Adipocyte (in vitro differentiated cells): ENCODE results near the gene PGGHG.
"Not testable (repeated sequence)": the region's sequence is repeated elsewhere in the genome, so short reads cannot be mapped to it uniquely, and the experiment has no call there.

ENCODE experiments used
- DNase-seq: peaks from one replicate; pipeline ENCODE4 v3.0.0-alpha.2; 2015; ENCODE audit warnings: low read depth
- H3K27me3 ChIP-seq: replicated peaks from 2 replicates; pipeline ENCODE4 v1.7.0; 2013; ENCODE audit warnings: mild to moderate bottlenecking, low read length, moderate library complexity; ENCODE audit not compliant: control insufficient read depth, insufficient read depth
- H3K36me3 ChIP-seq: 2 replicates; pipeline ENCODE4 v1.7.0; 2013; ENCODE audit warnings: low read length, mild to moderate bottlenecking, moderate library complexity; ENCODE audit not compliant: control insufficient read depth, insufficient read depth, severe bottlenecking
- H3K4me1 ChIP-seq: 2 replicates; pipeline ENCODE4 v1.7.0; 2013; ENCODE audit warnings: mild to moderate bottlenecking, low read length, moderate library complexity; ENCODE audit not compliant: control insufficient read depth, insufficient read depth
- H3K4me3 ChIP-seq: 2 replicates; pipeline ENCODE4 v1.7.0; 2013; ENCODE audit warnings: mild to moderate bottlenecking, low read length, moderate library complexity
- H3K9ac ChIP-seq: 2 replicates; pipeline ENCODE4 v1.7.0; 2013; ENCODE audit warnings: mild to moderate bottlenecking, low read length, moderate library complexity
- H3K9me3 ChIP-seq: 2 replicates; pipeline ENCODE4 v1.7.0; 2013; ENCODE audit warnings: mild to moderate bottlenecking, low read length, moderate library complexity; ENCODE audit not compliant: control insufficient read depth

Gene PGGHG

DNA sequence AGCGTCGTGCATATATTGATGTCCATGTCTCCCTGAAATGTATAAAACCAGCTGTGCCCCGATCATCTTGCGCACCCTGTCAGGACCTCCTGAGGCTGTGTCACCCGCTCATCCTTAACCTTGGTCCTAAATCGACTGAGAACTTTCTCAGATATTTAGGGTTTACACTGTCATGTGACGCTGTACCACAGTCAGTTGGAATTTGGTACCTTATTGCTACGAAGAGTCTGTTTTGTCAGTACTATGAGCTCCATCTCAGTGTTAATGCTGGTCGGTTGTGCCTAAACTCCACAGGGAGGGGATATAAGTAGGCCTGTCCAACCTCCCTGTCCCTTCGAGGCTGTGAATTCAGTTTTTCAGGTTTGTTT, 16.9 kb downstream of the PGGHG start:
- Histone ChIP-seq H3K36me3 (no peaks in the 10 kb centered on the region), H3K9ac (no peak overlapping the region), H3K9me3 (no peaks in the 10 kb centered on the region), H3K4me1 (peaks cover 11% of the 10 kb centered on the region), H3K27me3 (peaks cover under 1% of the 10 kb centered on the region), H3K4me3 (no peak overlapping the region)
- no peak for DNase-seq

DNA sequence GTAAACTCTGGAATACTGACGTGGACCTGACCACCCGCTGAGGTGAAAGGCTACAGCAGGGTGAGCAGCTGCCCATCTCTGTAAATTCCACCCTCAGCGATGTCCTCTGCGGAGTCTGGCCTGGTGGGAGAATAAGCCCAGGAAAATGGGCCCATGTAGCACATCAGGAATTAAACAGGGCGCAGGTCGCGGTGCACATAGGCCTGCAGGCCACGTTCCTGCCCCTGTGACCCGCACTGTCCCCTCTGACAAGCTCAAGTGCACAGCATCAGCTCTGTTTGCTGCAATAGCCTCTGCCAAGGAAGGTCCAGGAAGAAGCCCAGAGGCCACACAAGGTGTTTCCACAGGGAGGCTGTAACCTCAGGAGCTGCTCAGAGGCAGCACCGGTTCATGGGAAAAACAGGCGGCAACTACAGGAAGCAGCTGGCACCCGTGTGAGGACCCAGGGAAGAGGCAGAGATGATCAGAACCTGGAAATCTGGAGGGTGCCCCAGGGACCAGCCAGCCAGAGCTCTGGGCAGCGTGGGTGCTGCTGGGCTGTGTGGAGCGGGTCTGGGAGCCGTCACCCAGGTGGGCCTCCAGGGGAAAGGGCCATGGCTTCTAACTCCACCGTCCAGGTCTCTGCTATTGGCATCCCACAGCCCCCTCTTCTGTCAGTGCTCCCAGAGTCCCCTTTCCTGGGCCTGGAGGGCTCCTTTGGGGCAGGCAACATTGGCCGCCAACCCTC, 17.9 kb downstream of the PGGHG start:
- no peak for DNase-seq
- H3K9me3 ChIP-seq, result no peaks in the 10 kb centered on the region
- H3K9ac ChIP-seq, result no peak overlapping the region
- no peaks in the 10 kb centered on the region for H3K36me3 ChIP-seq
- peaks cover 12% of the 10 kb centered on the region for H3K4me1 ChIP-seq
- H3K27me3 ChIP-seq, result no peaks in the 10 kb centered on the region
- H3K4me3 ChIP-seq, result no peak overlapping the region

DNA sequence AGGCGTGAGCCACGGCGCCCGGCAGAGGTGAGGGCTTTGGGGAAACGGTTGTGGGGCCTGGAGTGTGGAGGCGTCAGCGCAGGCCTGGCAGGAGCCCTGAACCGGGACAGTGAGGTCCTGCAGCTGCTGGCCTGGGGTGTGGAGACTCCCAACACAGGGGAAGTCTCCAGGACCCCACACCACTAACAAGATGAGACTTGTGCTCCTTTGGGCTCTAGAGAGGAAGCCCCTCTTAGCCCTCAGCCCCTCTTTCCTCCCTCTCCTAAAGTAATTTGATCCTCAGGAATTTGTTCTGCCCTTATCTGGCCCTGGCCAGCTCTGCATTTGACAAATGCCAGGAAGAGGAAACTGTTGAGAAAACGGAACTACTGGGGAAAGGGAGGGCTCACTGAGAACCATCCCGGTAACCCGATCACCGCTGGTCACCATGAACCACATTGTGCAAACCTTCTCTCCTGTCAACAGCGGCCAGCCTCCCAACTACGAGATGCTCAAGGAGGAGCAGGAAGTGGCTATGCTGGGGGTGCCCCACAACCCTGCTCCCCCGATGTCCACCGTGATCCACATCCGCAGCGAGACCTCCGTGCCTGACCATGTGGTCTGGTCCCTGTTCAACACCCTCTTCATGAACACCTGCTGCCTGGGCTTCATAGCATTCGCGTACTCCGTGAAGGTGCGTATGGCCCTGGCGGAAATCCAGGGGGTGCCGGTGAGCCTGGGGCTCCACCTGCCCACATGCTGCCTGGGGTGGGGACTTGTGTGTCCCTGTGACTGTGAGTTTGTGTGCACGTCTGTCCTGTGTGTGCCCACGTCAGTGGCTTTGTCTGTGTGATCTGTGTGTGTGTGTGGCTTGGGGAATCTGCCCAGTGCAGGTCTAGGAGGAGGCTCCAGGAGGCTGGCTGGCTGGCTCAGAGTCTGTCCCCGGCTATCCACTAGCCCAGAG, 19.1 kb downstream of the PGGHG start, which contains the start of gene IFITM2:
Gene IFITM2 (plus strand): TSS at position 51 of the 943 bp plus-strand sequence. CDS start 377 bp downstream, at position 428.
- not testable (repeated sequence) for H3K9me3 ChIP-seq, H3K27me3 ChIP-seq, H3K36me3 ChIP-seq
- Histone ChIP-seq H3K9ac (peak within 1 kb of the TSS; percentile 92), H3K4me1 (peaks cover 21% of the 10 kb centered on the region), H3K4me3 (peak within 1 kb of the TSS; percentile 91)
- DNase-seq, result peak; percentile 90

DNA sequence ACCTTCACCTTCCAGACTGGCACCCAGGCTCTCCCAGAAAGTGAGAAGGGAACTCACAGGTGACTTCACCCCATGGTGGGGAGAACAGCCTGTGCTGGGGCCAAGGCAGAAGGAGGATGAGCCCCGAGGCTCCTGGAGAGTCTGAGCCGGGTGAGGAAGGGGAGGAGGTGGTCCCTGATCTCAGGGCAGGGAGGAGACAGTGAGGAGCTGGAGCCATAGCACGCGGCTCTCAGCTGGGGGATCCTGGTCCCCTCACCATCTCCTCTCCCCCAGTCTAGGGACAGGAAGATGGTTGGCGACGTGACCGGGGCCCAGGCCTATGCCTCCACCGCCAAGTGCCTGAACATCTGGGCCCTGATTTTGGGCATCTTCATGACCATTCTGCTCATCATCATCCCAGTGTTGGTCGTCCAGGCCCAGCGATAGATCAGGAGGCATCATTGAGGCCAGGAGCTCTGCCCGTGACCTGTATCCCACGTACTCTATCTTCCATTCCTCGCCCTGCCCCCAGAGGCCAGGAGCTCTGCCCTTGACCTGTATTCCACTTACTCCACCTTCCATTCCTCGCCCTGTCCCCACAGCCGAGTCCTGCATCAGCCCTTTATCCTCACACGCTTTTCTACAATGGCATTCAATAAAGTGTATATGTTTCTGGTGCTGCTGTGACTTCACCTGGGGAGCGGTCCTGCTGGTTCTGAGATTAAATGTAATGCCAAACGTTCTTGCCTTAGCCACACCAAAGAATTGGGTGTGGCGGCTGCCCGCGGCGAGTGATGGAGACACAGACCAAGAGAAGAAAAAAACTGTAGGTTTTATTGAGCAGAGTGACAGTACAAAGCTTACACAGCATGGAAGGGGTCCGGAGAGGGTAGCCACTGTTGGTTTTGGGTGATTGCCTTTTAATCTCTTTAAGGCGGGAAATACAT, 20.1 kb downstream of the PGGHG start:
- not testable (repeated sequence) for H3K9me3 ChIP-seq, H3K36me3 ChIP-seq, DNase-seq, H3K27me3 ChIP-seq
- H3K9ac ChIP-seq, result peak overlapping the region; percentile 92
- H3K4me1 ChIP-seq, result peaks cover 27% of the 10 kb centered on the region
- peak overlapping the region; percentile 91 for H3K4me3 ChIP-seq

DNA sequence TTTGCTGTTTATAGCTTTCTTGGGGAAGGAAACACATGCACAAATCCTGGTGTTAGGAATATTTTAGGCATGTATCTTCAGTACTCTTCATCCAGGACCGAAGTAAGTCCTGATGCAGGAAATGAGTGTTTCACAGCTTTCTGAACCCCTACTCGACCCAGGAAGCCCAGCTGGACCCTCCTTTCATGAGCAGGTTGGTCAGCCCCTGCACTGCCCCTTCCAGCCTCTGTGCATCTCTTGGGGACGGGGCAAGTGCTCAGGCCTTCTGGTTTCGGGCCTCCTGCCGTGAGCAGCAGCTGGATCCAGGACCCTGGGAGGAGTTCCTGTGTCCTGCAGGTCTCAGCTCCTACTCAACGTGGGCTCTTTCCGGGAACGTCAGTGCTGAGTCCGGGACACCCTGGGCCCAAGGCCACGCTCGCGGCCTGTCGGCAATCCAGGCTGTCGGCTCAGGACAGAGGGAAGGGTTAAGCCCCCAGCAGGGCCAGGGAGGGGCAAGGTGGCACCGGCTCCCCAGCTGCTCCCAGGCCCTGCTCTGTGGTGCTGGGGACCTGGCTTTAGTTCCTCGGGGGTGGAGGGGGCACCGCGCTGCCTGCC, 21.1 kb downstream of the PGGHG start:
- Histone ChIP-seq H3K9ac (peak overlapping the region; percentile 92), H3K4me3 (peak overlapping the region; percentile 91), H3K4me1 (peaks cover 27% of the 10 kb centered on the region)
- not testable (repeated sequence) for DNase-seq, H3K9me3 ChIP-seq, H3K27me3 ChIP-seq, H3K36me3 ChIP-seq

GRCh38 chr11:311013-311748, 22.3 kb downstream of the PGGHG start:
- not testable (repeated sequence) for H3K27me3 ChIP-seq, H3K36me3 ChIP-seq, H3K9me3 ChIP-seq, DNase-seq
- Histone ChIP-seq H3K9ac (peak overlapping the region; percentile 79), H3K4me3 (peak overlapping the region; percentile 52), H3K4me1 (peaks cover 30% of the 10 kb centered on the region)

DNA sequence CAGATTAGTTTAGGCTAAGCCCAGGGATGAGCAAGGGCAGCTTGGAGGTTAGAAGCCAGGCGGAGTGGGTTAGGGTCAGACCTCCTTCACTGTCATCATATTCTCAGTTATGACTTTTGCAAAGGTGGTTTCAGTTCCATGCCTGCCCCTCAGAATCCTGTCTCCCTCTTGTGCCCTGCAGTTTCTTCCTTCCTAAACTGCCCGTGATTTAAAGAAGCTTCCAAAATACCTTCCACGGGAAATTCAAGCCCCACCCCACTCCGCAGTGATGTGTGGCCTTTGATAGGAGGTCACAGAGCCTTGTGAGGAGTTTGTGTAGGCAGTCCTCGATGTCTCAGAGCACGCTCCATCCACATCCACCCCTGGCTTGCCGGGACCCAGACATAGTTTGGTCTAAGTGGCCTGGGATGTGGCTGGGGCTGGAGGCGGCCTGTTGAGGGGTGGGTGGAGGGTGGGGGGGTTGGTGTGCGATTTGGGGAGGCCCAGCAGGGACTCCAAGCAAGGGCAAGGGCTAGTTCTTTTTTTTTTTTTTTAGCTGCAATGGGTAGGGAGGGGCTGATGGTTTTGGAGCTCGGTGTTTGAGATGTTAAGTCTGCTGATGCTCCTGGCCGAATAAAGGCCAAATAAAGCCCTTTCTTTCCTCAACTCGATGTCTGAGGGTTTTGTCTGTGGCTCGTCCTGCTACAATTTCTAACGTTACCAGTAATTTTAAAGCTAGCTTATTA, 23.3 kb downstream of the PGGHG start:
- peak overlapping the region; percentile 52 for H3K4me3 ChIP-seq
- no peaks in the 10 kb centered on the region for H3K9me3 ChIP-seq
- no peaks in the 10 kb centered on the region for H3K27me3 ChIP-seq
- H3K4me1 ChIP-seq, result peaks cover 35% of the 10 kb centered on the region
- H3K36me3 ChIP-seq, result no peaks in the 10 kb centered on the region
- DNase-seq, result no peak
- peak overlapping the region; percentile 79 for H3K9ac ChIP-seq

DNA sequence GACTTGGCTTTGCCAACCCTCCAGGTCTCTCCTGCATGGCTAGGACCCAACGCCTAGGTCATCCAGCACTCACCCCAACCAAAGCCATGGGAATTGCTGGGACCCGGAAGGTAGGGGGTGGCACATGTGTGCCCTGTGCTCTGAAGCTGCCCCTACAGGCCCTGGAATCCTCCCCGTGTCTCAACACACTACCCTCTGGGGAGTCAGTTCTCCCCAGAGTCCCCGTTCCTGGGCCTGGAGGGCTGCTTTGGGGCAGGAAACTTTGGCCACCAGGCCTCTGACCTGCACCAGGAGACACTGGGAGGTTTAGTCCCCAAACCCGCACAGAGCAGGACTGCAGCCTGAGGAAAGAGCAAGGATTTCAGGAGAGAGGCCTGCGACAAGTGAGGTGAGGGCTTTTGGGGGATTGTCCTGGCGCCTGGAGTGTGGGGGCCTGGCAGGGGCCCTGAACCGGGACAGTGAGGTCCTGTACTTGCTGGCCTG, 24.4 kb downstream of the PGGHG start:
- no peaks in the 10 kb centered on the region for H3K36me3 ChIP-seq
- H3K9ac ChIP-seq, result peak overlapping the region; percentile 85
- peaks cover 38% of the 10 kb centered on the region for H3K4me1 ChIP-seq
- H3K4me3 ChIP-seq, result no peak overlapping the region
- DNase-seq, result no peak
- H3K27me3 ChIP-seq, result no peaks in the 10 kb centered on the region
- no peaks in the 10 kb centered on the region for H3K9me3 ChIP-seq

- Histone ChIP-seq H3K9me3 (no peaks in the 10 kb centered on the region), H3K4me1 (peaks cover 38% of the 10 kb centered on the region), H3K36me3 (no peaks in the 10 kb centered on the region), H3K9ac (peak within 1 kb of the TSS; percentile 85), H3K27me3 (no peaks in the 10 kb centered on the region), H3K4me3 (peak within 1 kb of the TSS; percentile 80)
- DNase-seq, result peak; percentile 89
Measured at GRCh38 chr11:313787-314553, 25.0 kb downstream of the PGGHG start, which contains the start of gene IFITM1. Gene IFITM1, plus strand, starts transcription at chr11:314040. Its CDS starts 131 bp downstream, at chr11:314171.
